NCI-H2171 (cell line): ENCODE measurements around the gene TRPV5.

ENCODE experiments used
- DNase-seq: peaks from one replicate; lab custom pipeline; 2025; lab: John Stamatoyannopoulos, UW

TRPV5 gene

DNA sequence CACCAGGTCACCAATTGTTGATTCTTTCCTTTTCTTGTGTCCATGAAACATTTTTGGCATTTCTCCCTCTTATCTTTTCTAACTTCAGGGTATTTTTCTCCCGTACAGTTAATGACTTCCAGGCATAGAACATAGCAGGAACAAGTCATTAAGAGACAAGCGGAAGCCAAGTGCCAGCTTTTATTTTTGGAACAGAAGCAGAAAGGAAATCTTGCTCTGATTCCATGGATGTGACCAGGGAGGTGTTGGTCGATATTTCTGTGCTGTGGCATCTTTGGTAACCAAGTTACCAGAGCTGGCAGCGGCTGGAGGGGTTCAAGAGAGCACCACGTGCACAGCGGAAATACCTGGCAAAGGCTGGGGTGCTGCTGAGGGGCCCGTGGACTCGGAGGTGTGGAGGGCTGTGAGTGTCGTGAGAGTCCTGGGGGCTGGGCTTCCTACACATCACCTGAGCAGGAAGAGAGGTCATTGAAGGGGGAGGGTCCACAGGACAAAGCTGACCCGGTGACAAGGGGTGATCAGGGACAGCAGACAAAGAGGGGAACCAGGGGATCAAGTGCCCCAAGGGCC is 7.5 kb upstream of the TRPV5 start:
- DNase-seq = no peak

DNA sequence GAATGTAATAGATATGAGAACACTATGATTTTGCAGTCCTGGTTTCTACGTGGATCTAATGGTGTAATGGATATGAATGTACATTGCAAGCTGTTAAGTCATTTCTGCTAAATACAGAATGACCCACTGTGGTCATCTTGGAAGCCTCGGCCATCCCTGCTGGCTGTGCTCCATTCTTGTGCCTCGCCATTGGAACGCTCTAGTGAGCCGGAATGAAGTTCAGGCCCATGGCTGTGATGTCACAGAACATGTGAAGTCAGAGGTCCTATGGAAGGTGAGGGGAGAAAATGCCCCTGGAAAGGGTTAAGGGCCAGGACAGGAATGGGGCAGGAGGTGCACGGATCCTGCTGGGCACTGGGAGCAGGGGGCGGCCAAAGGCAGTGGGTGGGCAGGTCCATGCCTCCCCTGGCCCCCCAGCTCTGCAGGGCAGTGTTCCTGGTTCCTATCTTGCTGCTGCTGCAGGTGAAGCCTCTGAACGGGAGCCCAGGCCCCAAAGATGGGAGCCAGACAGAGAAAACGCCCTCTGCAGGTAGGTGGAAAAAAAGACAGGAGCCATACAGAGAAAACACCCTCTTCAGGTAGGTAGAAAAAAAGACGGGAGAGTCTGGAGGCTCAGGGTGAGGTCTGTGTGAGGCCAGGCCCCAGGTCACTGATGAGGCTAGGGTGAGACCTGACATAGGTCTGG is 5.8 kb upstream of the TRPV5 start, which contains the start of gene LLCFC1:
TSS of gene LLCFC1 (plus strand) at position 259 of the 685 bp plus-strand sequence. CDS start at position 397, 138 bp downstream.
- DNase-seq = no peak

DNA sequence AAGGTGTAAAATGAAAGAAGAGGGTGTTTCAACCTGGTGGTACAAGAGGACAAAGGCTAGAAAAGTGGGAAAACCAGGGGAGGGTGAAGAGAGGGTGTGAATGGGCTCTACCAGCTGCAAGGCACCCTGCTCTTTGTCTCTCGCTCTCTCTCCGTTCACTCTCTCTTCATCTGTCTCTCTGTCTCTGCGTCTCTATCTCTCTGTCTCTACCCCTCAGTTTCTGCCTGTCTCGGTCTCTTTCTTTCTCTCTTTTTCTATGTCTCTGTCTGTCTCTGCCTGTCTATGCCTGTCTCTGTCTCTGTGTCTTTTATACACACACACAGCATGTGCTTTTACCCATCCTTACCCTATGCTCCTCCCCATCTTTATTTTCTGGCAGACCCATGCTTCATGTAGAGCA is 5.1 kb upstream of the TRPV5 start:
- DNase-seq = no peak

DNA sequence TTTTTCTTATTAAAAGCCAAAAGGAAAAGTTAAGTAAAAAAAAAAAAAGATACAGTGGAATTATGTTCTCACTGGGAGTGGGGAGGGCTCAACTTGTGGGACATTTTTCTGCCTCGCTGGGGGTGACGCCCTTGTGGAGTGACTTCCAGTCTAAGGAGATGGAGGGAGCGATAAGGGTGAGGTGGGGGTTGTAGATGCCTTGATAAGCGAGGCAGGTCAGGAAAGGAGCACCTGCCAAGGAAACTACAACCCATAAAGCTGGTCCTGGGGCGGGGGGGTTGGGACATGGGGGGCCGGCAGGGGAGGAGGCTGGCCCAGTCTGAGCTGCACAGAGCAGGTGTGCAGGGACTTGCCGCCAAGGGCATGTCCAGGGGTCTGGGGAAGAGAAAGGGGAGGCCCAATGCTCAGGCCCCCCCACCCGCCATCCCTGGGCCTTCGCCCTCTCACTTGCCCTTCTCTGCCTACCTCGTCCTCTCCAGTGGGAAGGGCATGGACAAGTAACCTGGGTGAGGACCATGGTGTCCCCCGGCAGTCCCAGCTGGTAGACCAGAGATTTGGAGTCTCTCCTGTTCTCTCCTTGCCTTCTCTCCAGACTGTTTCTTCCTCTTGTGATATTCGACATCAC is 2.5 kb upstream of the TRPV5 start:
- no peak for DNase-seq

DNA sequence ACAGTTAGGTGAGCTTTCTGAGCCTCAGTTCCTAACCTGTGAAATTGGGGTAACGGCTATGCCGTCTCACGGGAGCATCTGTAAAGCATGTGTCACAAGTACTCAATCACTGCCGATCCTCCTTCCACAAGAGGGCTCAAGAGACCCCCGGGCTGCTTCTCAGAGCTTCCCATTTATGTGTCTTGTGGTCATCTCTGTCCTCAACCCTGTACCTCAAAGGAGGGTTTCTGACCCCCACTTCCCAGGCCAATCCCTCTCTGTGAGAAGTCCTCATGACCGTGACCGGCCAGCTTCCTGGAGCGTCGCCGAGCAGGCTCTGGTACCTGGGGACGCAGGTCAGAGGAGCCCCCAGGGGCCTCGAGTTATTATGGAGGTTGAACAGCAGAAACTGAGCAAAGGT is 510 bp upstream of the TRPV5 start:
- no peak for DNase-seq

DNA sequence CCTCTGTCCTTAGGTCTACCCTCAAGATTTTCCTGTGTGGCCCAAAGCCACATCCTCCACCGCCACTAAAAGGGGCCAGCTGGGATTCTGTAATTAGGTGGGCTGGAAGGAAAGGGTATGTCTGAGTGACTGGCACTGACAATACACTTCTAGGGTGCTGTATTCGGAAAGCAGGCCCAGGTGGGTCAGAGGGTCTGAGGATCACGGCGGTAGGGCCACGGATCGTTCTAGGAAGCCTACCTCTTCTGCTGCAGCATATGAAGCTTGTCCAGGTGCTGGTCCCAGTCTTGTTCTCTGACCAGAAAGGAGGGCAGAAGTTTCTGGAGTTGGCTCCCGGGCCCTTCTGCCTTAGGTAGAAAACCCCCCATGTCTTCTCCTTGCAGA is 462 bp downstream of the TRPV5 start:
- DNase-seq = no peak

DNA sequence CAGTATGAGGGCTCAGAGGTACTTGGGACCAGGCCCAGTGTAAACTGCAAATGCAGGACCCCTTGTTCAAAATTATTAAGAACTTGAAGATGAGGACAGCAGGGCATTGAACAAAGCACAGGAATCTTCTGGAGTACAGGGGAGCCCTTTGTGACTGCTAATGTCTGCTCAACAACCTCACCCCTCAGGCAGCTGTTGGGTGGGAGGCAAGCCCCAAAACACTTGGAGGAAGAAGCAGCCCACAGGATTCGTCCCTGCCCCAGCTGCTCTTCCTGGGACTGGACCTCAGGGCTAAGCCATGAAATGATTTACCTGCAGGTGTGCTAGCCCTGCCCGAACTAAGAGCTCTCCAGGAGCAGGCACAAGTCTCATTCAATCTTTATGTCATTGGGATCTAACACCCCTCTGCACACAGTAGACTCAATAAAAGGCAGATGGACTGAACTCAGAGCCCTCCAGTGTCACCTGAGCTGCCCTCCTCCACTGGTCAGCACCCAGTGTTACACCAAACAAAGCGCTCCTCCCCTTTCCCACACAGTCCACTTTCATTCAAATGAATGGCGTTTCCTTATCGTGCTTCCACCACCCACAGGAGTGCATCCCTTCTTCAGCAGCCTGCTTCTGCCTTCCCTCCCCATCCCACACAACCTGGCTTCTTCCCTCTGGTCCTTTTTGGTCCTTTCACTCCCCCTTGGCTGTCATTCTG is 1.0 kb downstream of the TRPV5 start:
- DNase-seq = no peak

DNA sequence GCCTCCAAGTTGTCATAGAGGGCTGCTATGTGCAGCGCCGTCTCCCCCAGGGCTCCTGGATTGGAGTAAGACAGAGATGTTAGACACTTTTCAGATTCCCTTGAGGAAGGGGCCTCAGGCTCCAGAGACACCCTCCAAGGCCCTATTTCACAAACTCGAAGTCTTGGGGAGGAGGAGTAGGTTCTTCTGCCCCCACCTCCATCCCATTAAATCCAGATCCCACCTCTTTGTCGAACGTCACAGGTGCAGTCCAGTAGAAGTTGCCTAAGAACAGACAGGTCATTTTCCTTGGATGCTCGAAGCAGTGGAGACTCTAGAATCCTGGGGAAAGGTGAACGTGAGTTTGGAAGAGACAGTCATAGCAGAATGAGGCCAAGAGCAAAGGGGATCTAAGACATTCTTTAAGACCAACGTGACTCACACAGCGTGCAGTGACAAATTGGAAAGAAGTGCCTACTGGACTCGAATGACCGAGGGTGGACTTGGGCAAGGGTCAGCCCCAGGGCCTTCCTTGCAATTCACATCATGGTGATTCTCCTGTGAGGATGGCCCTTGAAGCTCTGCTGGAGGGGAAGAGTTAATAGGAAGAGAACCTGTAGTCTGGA is 3.3 kb downstream of the TRPV5 start:
- DNase-seq = no peak

DNA sequence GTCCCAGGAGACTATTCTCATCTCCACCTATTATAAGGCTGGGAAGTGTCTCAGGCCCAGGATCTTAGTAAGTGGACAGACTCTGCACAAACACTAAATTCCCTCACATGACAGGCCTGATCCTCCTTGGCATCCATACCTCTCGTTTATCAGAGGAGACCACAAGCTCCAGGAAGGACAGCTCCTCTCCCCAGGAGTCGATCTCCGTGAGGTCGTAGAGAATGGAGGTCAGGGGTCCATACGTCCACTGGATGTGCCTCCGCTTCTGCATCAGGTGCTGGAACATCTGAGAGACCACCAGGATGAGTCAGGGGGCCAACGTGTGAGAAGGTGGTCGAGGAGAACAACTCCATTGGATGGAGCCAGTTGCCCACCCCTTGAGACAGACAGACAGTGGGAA is 5.6 kb downstream of the TRPV5 start:
- DNase-seq = no peak

DNA sequence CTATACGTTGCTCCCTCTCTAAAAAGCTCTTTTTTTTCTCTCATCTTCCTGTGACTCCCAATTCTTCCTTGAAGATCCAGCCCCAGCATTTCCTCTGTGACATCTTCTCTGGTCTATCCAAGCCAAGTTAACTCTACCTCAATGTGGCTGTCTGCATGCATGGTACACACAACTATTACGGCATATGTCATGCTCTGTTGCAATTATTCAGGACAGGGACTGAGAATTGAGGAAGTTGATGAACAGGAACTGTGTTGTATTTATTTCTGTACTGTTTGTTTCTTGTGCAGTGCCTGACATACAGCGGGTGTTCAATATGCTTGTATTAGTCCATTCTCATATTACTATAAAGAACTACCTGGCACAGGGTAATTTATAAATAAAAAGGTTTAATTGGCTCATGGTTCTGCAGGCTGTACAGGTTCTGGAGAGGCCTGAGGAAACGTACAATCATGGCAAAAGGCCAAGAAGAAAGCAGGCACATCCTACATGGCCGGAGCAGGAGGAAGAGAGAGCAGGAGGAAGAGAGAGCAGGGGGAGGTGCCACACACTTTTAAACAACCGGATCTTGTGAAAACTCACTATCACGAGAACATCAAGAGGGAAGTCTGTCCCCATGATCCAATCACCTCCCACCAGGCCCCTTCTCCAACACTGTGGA is 6.3 kb downstream of the TRPV5 start:
- no peak for DNase-seq

DNA sequence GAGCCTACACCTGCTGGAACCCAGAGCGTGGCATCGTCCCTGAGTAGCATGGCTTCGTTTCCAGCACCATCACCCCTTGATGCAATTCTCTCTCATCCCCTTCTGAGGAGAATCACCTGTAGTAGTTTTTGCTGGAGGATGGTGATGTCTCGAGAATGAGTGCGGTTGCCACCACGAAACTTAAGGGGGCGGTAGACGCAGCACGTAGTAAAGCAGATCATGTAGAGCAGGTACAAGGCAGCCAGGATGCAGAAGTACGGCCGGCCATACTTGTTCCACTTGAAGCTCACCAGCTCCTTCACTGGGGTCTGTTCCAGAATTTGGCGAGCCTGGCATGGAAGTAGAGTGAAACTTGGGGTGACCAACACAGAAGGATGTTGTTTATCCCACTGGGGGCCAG is 8.1 kb downstream of the TRPV5 start:
- no peak for DNase-seq

DNA sequence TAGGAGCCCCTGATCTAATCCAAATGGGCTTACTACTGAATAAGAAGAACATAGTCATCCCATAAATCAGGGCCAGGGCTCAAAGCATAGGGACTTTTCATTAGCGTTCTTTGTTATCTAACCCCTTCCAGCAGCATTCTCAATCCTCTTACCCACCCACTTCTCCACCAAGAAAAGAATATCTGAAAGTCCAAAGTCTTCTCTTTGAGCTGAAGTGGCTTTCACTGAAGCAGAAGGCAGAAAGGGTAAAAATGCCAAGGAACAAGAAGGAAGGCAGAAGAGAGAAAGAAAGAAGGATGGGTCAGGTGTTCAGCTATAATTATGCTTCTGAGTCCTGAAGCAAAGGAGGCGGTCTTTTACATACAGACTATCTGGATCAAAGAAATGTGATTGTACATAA is 10.2 kb downstream of the TRPV5 start:
- DNase-seq = no peak

DNA sequence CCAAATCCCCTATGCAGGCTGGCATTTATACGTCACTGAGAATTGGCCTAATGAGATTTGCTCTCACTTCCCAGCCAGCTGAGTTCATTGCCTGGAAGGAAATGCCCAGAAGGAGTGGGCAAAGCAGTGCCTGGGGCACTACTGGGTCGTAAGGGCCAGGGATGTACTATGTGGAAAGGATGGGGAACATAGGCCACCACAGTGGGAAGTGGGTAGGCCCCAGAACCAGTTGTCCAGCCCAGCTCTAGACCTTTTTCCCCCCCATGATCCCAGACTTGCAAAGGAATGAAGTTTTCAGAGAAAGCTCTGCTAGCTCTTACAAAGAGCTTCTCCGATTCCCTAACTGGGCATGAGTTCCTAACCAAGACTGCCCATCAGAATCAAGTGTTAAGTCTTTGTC is 13.9 kb downstream of the TRPV5 start:
- no peak for DNase-seq

DNA sequence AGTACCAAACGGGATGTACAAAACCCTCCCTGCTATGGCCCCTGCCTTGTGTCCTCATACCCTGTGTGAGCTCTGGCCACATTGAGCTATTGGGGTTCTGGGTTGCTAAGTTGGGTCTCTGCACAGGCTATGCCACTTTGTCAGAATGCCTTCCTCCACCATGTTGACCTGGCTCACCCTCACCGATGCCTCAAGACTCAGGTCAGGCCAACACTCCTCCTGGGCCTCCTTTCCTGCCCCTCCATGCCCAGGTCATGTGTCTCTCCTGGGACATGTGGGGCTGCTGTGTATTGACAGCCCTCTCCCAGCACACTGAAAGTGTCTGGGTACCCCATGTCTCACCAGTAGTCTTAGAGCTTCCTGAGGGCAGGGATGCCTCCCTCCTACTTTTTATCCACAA is 14.6 kb downstream of the TRPV5 start:
- no peak for DNase-seq

DNA sequence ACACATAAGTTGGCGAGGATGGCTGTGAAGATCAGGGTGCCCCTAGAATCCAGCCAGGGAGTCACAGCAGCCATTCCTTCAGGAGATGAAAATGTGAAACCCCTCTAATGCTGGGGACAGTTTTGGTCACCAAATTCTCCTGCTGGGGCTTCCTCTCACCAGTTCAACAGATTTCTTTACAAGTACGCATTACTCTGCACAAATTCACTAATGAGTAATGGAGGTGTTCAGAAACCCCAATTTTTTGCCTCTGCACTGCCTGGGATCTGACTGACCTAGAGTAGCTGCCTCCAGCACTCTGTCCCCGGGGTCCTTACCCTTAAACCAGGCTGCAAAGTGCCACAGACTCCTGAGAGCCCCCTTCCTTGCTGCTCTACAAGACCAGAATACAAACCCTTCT is 16.1 kb downstream of the TRPV5 start:
- DNase-seq = no peak

DNA sequence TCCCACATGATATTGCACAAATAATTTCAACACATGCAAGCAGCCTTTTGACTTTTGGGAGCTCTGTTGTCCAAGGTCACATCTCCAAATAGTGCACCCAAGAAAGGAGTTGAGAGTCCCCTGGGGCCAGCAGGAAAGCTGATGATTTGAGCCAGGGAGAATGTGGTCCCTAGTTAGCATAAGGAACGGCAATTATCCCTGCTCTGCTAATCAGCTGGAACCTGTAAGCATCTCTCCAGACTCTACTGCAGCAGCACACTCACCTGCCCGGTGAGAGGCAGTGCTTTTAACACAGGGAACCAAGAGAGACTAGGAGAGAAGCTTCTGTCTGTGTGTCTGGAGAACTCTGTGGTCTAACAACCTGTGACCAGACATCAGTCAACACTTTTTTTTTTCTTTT is 17.0 kb downstream of the TRPV5 start:
- DNase-seq = no peak

DNA sequence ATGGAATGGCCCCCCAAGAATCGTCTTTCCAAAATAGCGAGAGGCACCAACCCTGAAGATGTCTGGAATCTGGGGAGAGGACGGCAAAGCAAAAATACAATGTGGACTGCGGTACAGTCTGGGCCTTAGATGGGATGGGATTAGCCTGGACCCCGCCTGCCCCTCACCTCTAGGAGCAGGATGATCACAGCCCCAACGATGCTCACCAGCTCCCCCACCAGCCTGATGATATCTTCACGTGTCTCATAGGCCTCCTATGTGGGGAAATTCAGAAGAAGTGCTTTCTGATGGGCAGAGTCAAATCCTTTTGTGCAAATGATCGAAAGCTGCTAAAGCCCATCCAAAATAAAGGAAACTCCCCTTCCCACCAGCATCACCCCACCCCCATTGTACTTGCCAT is 18.2 kb downstream of the TRPV5 start:
- DNase-seq = no peak

DNA sequence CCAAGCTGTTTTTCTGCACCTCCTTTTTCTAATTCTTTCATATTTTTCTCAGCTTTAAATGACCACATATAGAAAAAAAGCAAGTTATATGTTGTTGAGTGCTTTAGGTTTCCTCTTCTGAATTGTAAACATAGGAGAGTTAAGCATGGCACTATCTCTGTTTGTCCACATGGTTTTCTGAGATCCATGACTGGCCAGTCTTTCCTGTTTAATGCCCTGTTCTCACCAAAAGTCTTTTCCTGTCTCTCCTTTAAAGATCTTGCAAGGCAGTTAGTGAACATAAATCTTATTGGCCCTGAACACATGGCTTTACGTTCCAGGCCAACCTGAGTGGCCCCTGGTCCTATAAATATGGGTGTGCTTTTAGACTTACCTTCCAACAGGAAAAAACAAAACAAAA is 19.4 kb downstream of the TRPV5 start:
- DNase-seq = no peak

DNA sequence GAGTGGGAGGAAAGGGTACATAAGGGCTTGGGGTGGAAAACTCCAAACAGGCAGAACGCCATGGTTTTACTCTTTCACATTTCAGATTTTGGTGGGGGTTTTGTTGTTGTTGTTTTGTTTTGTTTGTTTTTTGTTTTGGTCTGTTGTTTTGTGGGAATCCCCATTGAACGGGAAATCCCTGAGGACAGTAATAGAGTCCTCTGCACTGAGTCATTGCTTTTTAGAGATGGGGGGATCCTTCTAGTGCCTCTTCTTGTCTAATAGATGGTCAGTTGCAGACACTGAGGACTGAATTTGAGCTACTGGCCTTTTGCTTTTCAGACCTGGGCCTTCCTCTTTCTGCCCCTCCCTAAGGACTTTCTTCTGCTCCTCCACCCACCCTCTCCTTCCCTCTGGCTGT is 20.0 kb downstream of the TRPV5 start:
- DNase-seq = no peak

DNA sequence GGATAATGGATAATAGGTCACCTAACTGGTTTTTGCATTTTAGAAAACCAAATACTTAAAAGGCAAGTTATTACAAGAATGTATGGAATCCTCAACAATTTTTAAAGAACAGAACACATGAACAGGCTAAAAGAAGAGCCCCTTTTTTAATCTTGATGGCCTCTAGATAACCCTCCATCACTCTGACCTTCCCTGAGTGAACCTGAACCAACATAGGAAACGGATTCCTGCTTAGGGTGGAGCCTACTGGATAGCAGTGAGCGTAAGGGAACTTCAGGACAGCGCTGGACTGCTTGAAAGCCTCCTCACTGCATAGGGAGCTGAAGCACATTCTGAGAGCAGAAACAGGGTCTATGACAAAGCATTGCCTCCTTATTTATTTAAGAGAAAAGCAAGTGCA is 20.5 kb downstream of the TRPV5 start:
- no peak for DNase-seq

DNA sequence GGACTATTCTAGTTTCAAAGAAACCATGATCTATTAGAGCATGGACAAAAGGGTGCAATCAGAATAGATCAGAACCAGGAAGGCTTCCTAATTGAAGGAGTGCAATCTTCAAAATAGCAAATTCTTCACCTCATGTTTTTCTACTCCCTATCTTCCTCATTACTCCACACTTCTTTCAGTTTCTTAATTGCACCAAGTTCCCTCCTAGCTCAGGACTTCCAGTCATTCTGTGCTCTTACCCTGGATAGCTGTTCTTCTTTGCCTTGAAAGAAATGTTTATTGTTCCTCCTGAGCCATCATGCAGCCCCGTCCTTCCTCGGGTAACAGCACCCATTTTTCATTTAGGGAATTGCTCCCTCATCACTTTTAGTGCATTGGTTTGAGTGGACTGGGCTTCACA is 23.1 kb downstream of the TRPV5 start:
- DNase-seq = no peak

DNA sequence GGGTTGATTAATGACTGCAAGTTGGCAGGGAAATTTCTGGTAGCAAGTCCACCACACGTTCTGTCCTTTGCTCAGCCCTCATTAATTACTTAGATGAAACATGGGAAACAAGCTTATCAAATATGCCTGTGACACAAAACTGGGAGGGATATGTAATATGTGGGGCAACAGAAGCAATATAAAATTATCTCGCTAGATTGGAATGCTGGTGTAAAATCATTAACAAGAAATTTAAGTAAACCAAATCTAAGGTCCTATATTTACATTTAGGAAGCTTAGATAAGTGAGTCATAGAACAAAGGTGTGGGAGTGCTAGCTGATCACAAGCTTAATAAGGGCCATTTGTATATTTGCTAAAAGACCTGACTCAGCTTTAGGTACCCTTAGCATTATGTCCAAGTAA is 23.5 kb downstream of the TRPV5 start:
- DNase-seq = no peak
